ENCODE data around the gene EVPL. TPM values are rescaled to one million over a fixed set of nuclear protein-coding genes. Genes with fewer than 3 reads are reported as not detected.

Gene EVPL
- total and polyA plus RNA-seq, 10 of the 15 experiments (the other 5 are each of a cell fraction or from before 2014, with no cell fraction given), result 0.03 TPM; not detected in 9

GRCh38 chr17:75980188-75981018, 46.7 kb downstream of the EVPL start:
- H3K9ac ChIP-seq (ENCODE audit: control insufficient read depth, insufficient read depth, low read length), result peak overlapping the region; percentile 99
- H3K4me2 ChIP-seq (ENCODE audit: control insufficient read depth, insufficient read depth), result peak overlapping the region; percentile 73
- intact Hi-C loops (cut with micrococcal nuclease; ENCODE audit: unreplicated experiment) (no loop called here), in situ Hi-C loops (cut with MboI) (no loop called here)
- POLR2A ChIA-PET, result interaction anchor here (0.6 to 2.9 kb wide), 11 partner anchors 8 to 373 kb away, joined by 3 to 24 read pairs (median 3); partner anchors contain the start of genes MRPL38 and PRPSAP1
- no peak for DNase-seq (ENCODE audit: low read depth, low spot score)
- H3K27me3 ChIP-seq (replicated peaks in 1 of 2; ENCODE audit: control insufficient read depth in 2 of 2, insufficient read depth in 2 of 2, low read length in 1 of 2), result no peaks in the 10 kb centered on the region
- FAIRE-seq, result no peak
- CTCF ChIA-PET, result interaction anchor here (0.6 to 1.4 kb wide), 14 partner anchors 11 to 643 kb away, joined by 3 to 7 read pairs (median 4); partner anchors contain the start of genes CDK3 and TRIM65
- H3K9me3 ChIP-seq (replicated peaks; ENCODE audit: control insufficient read depth, insufficient read depth, low read length), result no peaks in the 10 kb centered on the region
- SMC1A ChIA-PET (ENCODE audit: uncharacterized antibody, unreplicated experiment), result interaction anchor here (0.6 to 2.1 kb wide), 10 partner anchors 10 to 126 kb away, joined by 3 to 10 read pairs (median 4); partner anchors contain the start of gene WBP2
- H3K27ac ChIP-seq (ENCODE audit: control insufficient read depth, insufficient read depth), result peak overlapping the region; percentile 99
- peak overlapping the region; percentile 87 for H3K4me3 ChIP-seq
- H3K79me2 ChIP-seq (ENCODE audit: control insufficient read depth, insufficient read depth, low read length), result peaks cover 20% of the 10 kb centered on the region
- no peaks in the 10 kb centered on the region for H3K36me3 ChIP-seq (ENCODE audit: control insufficient read depth in 2 of 2, insufficient read depth in 2 of 2, low read length in 1 of 2)
- BruUV-seq (replicated peaks), result TSS peak; percentile 76
- H4K20me1 ChIP-seq (ENCODE audit: control insufficient read depth, insufficient read depth), result no peaks in the 10 kb centered on the region
- WGBS (ENCODE audit: insufficient coverage, insufficient replicate concordance, low lambda C conversion rate, missing lambda C conversion rate), result 56% methylated on average over 16 of the region's 18 CpGs
- H3K4me1 ChIP-seq (ENCODE audit: control insufficient read depth, insufficient read depth, low read length), result peaks cover 6% of the 10 kb centered on the region
- ATAC-seq, result peak; percentile 11
- RAD21 ChIA-PET (ENCODE audit: unreplicated experiment), result interaction anchor here (1.1 to 1.4 kb wide), 3 partner anchors 11 to 22 kb away, joined by 4 to 10 read pairs (median 9); no protein-coding TSS in a partner anchor
- H2AFZ ChIP-seq (ENCODE audit: control insufficient read depth, low read depth, low read length), result no peak overlapping the region
- TF ChIP-seq RUNX3 (IDR thresholded peaks at IDR 0.05; ENCODE audit: low read length), result peak; percentile 4; the same call in 1 of the 2 replicates
- TF ChIP-seq HCFC1 (IDR thresholded peaks at IDR 0.05; ENCODE audit: low read length), result no peak
- no peak for TF ChIP-seq CTCF (IDR thresholded peaks at IDR 0.05 in 2 of 3, conservative IDR thresholded peaks at IDR 0.05 in 1 of 3; ENCODE audit: control insufficient read depth in 2 of 3, extremely low read depth in 1 of 3, insufficient read depth in 1 of 3, low read depth in 3 of 3, low read length in 3 of 3)

Data from GM12878 (cell line).